Hematopoietic multipotent progenitor cell treated with erythropoietin and hydrocortisone succinate and interleukin-3 and kit ligand, for 4 days (in vitro differentiated cells): ENCODE results near the gene RCOR1.
A peak's percentile ranks its signal among the peaks of the same experiment; 100 is the strongest.

ENCODE experiments used
- DNase-seq: peaks from one replicate; pipeline ENCODE4 v3.0.0-alpha.2; 2015

The RCOR1 gene

GRCh38 chr14:102779574-102780315 lies 187.3 kb downstream of the RCOR1 start:
- peak; percentile 19 for DNase-seq
